Kidney (tissue), 14 donors: ENCODE data around the gene TENM4. TPM values are rescaled to one million over a fixed set of nuclear protein-coding genes. Genes with fewer than 3 reads are reported as not detected.
A peak's percentile ranks its signal among the peaks of the same experiment; 100 is the strongest.

Experiments used
- DNase-seq, 5 donors: peaks; one replicate each; pipeline ENCODE4 v3.0.0-alpha.2; 2013 to 2020
- FAIRE-seq: peaks from 2 replicates; lab custom pipeline; 2012; peaks lifted over from hg19 to GRCh38; lab: Jason Lieb, UNC
- H3K27ac ChIP-seq, 2 donors: one replicate each; pipeline ENCODE4 v1.7.0; 2013; ENCODE audit warnings: low read depth in 2 of 2, low read length in 2 of 2, inconsistent platforms in 1 of 2
- H3K27me3 ChIP-seq: one replicate; pipeline ENCODE4 v1.7.1; 2013; ENCODE audit warnings: low read length, inconsistent platforms; ENCODE audit not compliant: control insufficient read depth, insufficient read depth
- H3K36me3 ChIP-seq, 3 donors: one replicate each; pipeline versions ENCODE4 v1.7.0 to v1.7.1; 2013; ENCODE audit warnings: low read length in 3 of 3, control low read depth in 1 of 3, inconsistent platforms in 1 of 3; ENCODE audit not compliant: insufficient read depth in 3 of 3, control insufficient read depth in 2 of 3
- H3K4me1 ChIP-seq, 3 donors: one replicate each; pipeline versions ENCODE4 v1.7.0 to v1.7.1; 2013; ENCODE audit warnings: low read length in 3 of 3, inconsistent platforms in 1 of 3, low read depth in 1 of 3; ENCODE audit not compliant: control insufficient read depth in 2 of 3, insufficient read depth in 2 of 3
- H3K4me3 ChIP-seq, 3 donors: one replicate each; pipeline versions ENCODE4 v1.7.0 to v1.8.1; 2013; ENCODE audit warnings: low read length in 3 of 3, control low read depth in 1 of 3, inconsistent platforms in 1 of 3
- H3K9ac ChIP-seq, 3 donors: one replicate each; pipeline versions ENCODE4 v1.7.0 to v1.7.1; 2013; ENCODE audit warnings: low read length in 3 of 3, control low read depth in 1 of 3, inconsistent platforms in 1 of 3
- H3K9me3 ChIP-seq, 3 donors: one replicate each; pipeline versions ENCODE4 v1.7.0 to v1.7.1; 2013; ENCODE audit warnings: low read length in 3 of 3, control low read depth in 1 of 3, inconsistent platforms in 1 of 3; ENCODE audit not compliant: control insufficient read depth in 2 of 3, insufficient read depth in 1 of 3
- CTCF ChIP-seq: IDR thresholded peaks from 3 replicates; pipeline ENCODE4 v1.5.1; 2012; ENCODE audit warnings: mild to moderate bottlenecking, moderate library complexity, borderline replicate concordance; ENCODE audit not compliant: insufficient read depth; ENCODE audit errors: extremely low read depth
- intact Hi-C: fragments of 100-400 bp; cut with DNase I; formaldehyde crosslinking; loops from one replicate; pipeline ENCODE4 v1.11.1; 2022
- polyA plus RNA-seq: library from polyadenylated mRNA; stranded (reverse); fragments of 350-450 nt; fragmentation: Illumina TruSeq; extraction: RNeasy Lipid Tissue Mini Kit (QIAGEN cat#74804); gene quantifications from one replicate; pipeline ENCODE4 v1.2.3, GENCODE V29; 2014; ENCODE audit warnings: low read depth, low replicate concordance; ENCODE audit not compliant: insufficient read depth
- total RNA-seq: library from RNA; stranded (reverse); fragmentation: NEBNext Ultra II Directional; extraction: Animal tissue kit (Norgen Biotek cat#: 25700); gene quantifications from one replicate; pipeline ENCODE4 v1.2.1, GENCODE V29; 2021
- donor health status: control.
- donor health status: control.
- donor health status: control.
- donor health status: control.
- donor health status: control.
- donor health status: DM: yes; HTN: yes; CAD: no.
- donor health status: Normal renal cell carcinoma (clear cell type).

Gene TENM4
- total and polyA plus RNA-seq, 2 donors from 2014 or later = 0.34 to 31.0 TPM

DNA sequence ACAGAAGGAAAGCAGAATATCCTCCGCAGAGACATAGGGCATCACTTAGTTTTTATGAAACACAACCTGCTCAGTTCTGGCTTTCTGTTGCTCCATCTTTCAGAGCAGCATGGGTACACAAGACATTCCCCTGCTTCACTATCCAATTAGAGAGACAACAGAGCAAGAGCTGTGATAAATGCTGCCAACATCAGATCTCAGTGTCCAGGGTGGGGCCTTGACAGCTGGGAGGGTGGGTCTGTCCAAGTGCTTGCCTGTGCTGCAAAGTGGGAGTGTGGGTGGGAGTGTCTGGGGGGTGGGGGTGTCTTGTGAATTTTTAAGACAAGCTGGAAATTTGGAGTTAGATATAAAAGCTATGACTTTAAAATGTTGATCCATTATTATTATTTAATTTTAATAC lies 369.6 kb downstream of the TENM4 start:
- no peaks in the 10 kb centered on the region for H3K27me3 ChIP-seq
- H3K4me3 ChIP-seq = no peak overlapping the region
- H3K9ac ChIP-seq = no peak overlapping the region
- H3K27ac ChIP-seq = no peak overlapping the region
- FAIRE-seq (no peak), DNase-seq (no peak)
- intact Hi-C loops = no loop called here
- no peaks in the 10 kb centered on the region for H3K4me1 ChIP-seq
- no peaks in the 10 kb centered on the region for H3K9me3 ChIP-seq
- no peaks in the 10 kb centered on the region for H3K36me3 ChIP-seq
- TF ChIP-seq CTCF = no peak

DNA sequence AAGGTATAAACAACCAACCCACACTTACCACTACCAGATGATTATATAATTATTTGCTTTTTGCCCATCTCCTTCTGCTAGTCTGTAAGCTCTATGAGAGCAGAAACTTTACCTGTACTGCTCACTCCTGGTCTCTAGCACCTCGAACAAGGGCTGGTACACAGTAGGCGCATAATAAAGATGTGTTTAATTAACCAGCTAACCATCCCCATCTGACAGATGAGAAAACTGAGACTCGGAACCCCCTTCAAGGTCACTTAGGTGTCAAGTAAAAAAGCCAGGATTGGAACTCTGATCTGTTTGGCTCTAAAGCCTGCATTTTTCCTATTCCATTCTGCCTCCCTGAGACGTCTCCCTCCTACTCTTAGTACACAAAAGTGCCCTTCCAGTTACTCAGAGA lies 370.3 kb downstream of the TENM4 start:
- intact Hi-C loops = no loop called here
- no peak for TF ChIP-seq CTCF
- DNase-seq (no peak), FAIRE-seq (no peak)
- no peak overlapping the region for H3K4me3 ChIP-seq
- no peak overlapping the region for H3K9ac ChIP-seq
- no peaks in the 10 kb centered on the region for H3K4me1 ChIP-seq
- no peaks in the 10 kb centered on the region for H3K9me3 ChIP-seq
- H3K27ac ChIP-seq = no peak overlapping the region
- no peaks in the 10 kb centered on the region for H3K36me3 ChIP-seq
- no peaks in the 10 kb centered on the region for H3K27me3 ChIP-seq

DNA sequence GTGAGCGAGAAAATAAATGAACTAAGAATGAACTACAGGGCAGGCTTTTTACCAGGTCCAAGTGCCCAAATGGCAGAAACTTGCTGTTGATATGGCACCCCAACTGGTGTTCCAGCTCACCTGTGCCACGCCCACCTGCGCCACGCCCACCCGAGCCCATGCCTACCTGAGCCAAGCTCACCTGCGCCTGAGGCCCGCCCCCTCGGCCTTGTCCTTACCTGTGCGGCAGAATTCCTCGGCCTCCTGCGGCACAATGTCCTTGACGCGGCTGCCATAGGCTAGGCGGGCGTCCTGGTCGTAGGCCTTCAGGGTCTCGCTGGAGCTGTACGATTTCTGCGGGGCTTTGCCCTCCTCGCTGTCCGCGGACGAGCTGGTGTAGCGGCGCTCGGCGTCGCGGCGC lies 371.3 kb downstream of the TENM4 start:
- Histone ChIP-seq H3K27ac (no peak overlapping the region), H3K27me3 (no peaks in the 10 kb centered on the region), H3K4me1 (no peaks in the 10 kb centered on the region), H3K36me3 (no peaks in the 10 kb centered on the region), H3K4me3 (no peak overlapping the region), H3K9me3 (no peaks in the 10 kb centered on the region), H3K9ac (no peak overlapping the region)
- DNase-seq = no peak
- intact Hi-C loops = no loop called here
- FAIRE-seq = no peak
- no peak for TF ChIP-seq CTCF

DNA sequence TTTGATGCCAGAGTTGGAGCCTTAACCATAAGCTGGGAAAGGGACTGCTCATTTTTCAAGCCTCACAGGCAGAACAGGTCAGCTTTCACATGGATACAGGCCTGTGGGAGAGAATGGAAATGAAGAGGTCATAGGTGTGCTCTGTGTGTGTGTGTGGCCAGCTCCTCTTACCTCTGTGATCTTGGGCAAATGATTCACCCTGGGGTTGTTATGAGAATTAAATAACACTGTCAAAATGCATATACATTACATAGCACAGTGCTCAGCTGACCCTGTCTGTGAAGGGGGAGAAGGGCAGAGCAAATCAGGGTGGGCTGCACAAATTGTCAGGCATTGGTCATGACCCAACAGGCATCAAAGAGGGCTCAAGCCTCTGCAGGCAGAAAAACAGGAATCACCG lies 372.5 kb downstream of the TENM4 start:
- intact Hi-C loops = no loop called here
- no peak overlapping the region for H3K9ac ChIP-seq
- no peak overlapping the region for H3K27ac ChIP-seq
- H3K9me3 ChIP-seq = no peaks in the 10 kb centered on the region
- no peaks in the 10 kb centered on the region for H3K27me3 ChIP-seq
- FAIRE-seq = no peak
- no peaks in the 10 kb centered on the region for H3K4me1 ChIP-seq
- TF ChIP-seq CTCF = no peak
- DNase-seq = peak in 2 of 5 donors; percentile 41 to 64
- no peak overlapping the region for H3K4me3 ChIP-seq
- no peaks in the 10 kb centered on the region for H3K36me3 ChIP-seq
